Activated CD8-positive, alpha-beta T cell treated with anti-CD3 and anti-CD28 coated beads for 36 hours (primary cell): ENCODE results near the gene KCTD1. TPM values are rescaled to one million over a fixed set of nuclear protein-coding genes. Genes with fewer than 3 reads are reported as not detected.

ENCODE experiments used
- ATAC-seq: fragments of 200-7000 bp; cut with Tn5 transposase; one replicate; pipeline ENCODE4 v1.10.0; 2021; ENCODE audit warnings: mild to moderate bottlenecking, moderate library complexity
- CTCF ChIA-PET: fragments of 350-600 bp; sonication (Branson Sonifier 250); formaldehyde crosslinking; loops from one replicate; lab custom pipeline; 2021; ENCODE audit warnings: antibody characterized with exemption; lab: Charles Lee
- POLR2A ChIA-PET: fragments of 350-600 bp; sonication (Branson Sonifier 250); formaldehyde crosslinking; loops from one replicate; lab custom pipeline; 2021; ENCODE audit warnings: antibody characterized with exemption; lab: Charles Lee
- DNase-seq: peaks from one replicate; pipeline ENCODE4 v3.0.0-alpha.2; 2020
- H3K27ac Mint-ChIP-seq: one replicate; pipeline ENCODE4 v1.8.0; 2021; ENCODE audit warnings: mild to moderate bottlenecking, mixed read lengths
- H3K27me3 Mint-ChIP-seq: one replicate; pipeline ENCODE4 v1.8.0; 2021; ENCODE audit warnings: mixed read lengths
- H3K36me3 Mint-ChIP-seq: one replicate; pipeline ENCODE4 v1.8.0; 2021; ENCODE audit warnings: low read depth, mixed read lengths
- H3K4me1 Mint-ChIP-seq: one replicate; pipeline ENCODE4 v1.8.0; 2021; ENCODE audit warnings: low read depth, mixed read lengths
- H3K4me3 Mint-ChIP-seq: one replicate; pipeline ENCODE4 v1.8.0; 2021; ENCODE audit warnings: mild to moderate bottlenecking, moderate library complexity, mixed read lengths
- H3K9me3 Mint-ChIP-seq: one replicate; pipeline ENCODE4 v1.8.0; 2021; ENCODE audit warnings: mixed read lengths
- intact Hi-C: fragments of 100-400 bp; cut with micrococcal nuclease; formaldehyde crosslinking; loops from one replicate; pipeline ENCODE4 v1.10.0; 2022
- total RNA-seq, 2 experiments: library from RNA; stranded (reverse); gene quantifications; one replicate each; pipeline ENCODE4 v1.2.3, GENCODE V29; 2021
- TF ChIP-seq, protein P1 (sequence below): fragments of 200-600 bp; IDR thresholded peaks from one replicate; pipeline ENCODE4 v1.8.0; 2022; ENCODE audit warnings: antibody characterized with exemption, mild to moderate bottlenecking

Gene KCTD1
- total RNA-seq, 2 experiments from 2014 or later, result 3.4 TPM

DNA sequence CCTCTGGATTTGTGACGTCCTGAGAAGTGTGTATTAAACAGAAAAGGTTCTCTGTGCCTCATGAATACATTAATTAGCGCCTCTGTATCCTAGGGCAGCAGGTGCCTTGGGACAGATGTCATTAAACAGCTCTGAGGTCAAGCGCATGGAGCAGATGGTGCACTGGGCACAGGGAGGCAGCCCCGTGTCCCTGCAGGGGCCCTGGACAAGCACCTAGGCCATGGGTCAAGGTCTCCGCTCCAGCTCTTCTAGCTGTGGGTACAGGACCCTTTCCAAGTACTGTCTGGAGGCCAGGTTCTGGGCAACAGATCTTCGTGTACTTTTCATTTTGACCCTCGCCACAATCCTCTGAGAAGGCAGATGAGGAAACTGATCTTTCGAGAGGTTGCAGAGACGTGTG lies 126.4 kb downstream of the KCTD1 start:
- ChIA-PET CTCF (no interaction called here), POLR2A (no interaction called here)
- TF ChIP-seq, protein P1, sequence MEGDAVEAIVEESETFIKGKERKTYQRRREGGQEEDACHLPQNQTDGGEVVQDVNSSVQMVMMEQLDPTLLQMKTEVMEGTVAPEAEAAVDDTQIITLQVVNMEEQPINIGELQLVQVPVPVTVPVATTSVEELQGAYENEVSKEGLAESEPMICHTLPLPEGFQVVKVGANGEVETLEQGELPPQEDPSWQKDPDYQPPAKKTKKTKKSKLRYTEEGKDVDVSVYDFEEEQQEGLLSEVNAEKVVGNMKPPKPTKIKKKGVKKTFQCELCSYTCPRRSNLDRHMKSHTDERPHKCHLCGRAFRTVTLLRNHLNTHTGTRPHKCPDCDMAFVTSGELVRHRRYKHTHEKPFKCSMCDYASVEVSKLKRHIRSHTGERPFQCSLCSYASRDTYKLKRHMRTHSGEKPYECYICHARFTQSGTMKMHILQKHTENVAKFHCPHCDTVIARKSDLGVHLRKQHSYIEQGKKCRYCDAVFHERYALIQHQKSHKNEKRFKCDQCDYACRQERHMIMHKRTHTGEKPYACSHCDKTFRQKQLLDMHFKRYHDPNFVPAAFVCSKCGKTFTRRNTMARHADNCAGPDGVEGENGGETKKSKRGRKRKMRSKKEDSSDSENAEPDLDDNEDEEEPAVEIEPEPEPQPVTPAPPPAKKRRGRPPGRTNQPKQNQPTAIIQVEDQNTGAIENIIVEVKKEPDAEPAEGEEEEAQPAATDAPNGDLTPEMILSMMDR, result no peak
- H3K27me3 Mint-ChIP-seq, result no peaks in the 10 kb centered on the region
- no peak overlapping the region for H3K27ac Mint-ChIP-seq
- no peaks in the 10 kb centered on the region for H3K36me3 Mint-ChIP-seq
- no peaks in the 10 kb centered on the region for H3K4me1 Mint-ChIP-seq
- DNase-seq (no peak), ATAC-seq (no peak)
- H3K4me3 Mint-ChIP-seq, result no peak overlapping the region
- H3K9me3 Mint-ChIP-seq, result no peaks in the 10 kb centered on the region
- intact Hi-C loops, result no loop called here

DNA sequence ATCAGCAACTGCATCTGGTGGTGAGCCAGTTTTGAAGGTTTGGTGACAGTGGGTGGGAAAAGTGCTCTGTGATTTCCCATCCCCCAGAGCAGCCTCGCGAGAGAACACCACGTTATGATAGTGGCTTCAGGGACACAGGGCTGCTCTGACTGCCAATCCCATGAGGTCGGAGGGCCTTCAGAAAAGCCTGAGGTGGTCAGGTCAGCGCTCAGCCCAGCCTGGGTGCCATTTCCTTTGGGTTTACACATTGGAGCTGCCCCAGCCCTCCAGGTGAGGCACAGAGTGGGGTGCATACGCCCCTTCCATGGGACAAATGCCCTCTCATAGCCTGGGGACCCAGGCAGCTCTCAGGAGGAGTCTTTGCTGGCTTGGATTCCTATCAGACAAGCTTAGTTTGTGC lies 126.8 kb downstream of the KCTD1 start:
- intact Hi-C loops, result no loop called here
- no peak overlapping the region for H3K27ac Mint-ChIP-seq
- no peaks in the 10 kb centered on the region for H3K36me3 Mint-ChIP-seq
- no peaks in the 10 kb centered on the region for H3K9me3 Mint-ChIP-seq
- TF ChIP-seq, protein P1, result no peak
- no peaks in the 10 kb centered on the region for H3K4me1 Mint-ChIP-seq
- POLR2A ChIA-PET, result no interaction called here
- no peak overlapping the region for H3K4me3 Mint-ChIP-seq
- no peaks in the 10 kb centered on the region for H3K27me3 Mint-ChIP-seq
- DNase-seq (no peak), ATAC-seq (no peak)
- CTCF ChIA-PET, result no interaction called here

DNA sequence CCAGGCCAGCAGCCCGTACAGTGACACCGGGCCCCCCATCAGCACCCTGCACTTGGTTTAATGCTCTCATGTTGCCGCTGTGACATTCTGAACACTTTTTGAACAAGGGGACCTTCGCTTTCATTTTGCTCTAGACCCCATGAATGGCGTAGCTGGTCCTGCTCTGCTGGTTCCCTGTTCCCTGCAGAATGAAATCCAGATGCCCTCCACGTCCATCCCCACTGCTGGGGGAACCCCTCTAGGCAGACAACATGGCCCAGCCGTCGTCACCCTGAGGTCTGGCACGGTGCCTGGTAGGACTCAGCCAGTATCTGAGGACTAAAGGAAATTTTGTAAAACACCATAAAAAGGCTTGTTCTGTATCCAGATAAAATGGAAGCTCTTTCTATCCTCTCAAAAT lies 128.6 kb downstream of the KCTD1 start:
- ChIA-PET POLR2A (no interaction called here), CTCF (interaction anchor here (0.7 to 1.5 kb wide), 2 partner anchors 13 to 1641 kb away, joined by 3 to 4 read pairs; no protein-coding TSS in a partner anchor)
- ATAC-seq, result no peak
- Mint-ChIP-seq H3K27me3 (no peaks in the 10 kb centered on the region), H3K4me1 (no peaks in the 10 kb centered on the region), H3K36me3 (no peaks in the 10 kb centered on the region), H3K4me3 (no peak overlapping the region), H3K27ac (no peak overlapping the region), H3K9me3 (no peaks in the 10 kb centered on the region)
- TF ChIP-seq, protein P1, result no peak
- intact Hi-C loops, result no loop called here
- no peak for DNase-seq

DNA sequence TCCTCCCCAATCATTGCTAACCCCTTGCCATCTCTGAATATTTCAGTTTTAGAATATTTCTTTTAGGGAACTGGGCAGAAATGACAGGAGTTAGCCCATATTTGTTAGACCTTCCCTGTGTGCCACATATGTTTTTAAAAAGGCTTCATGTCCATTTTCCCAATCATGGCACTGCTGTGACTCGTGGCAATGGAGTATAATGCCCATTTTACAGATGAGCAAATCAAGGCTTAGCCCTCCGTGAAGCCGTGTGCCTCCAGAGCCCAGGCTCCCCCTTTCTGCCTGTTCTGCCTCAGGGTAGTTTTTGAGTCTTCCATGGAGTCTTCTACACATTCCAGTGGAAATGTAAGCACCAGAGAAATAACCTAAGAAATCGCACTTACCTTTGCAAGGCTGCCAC lies 130.1 kb downstream of the KCTD1 start:
- intact Hi-C loops, result no loop called here
- no peak for DNase-seq
- Mint-ChIP-seq H3K4me3 (no peak overlapping the region), H3K36me3 (no peaks in the 10 kb centered on the region), H3K27me3 (no peaks in the 10 kb centered on the region), H3K9me3 (no peaks in the 10 kb centered on the region), H3K4me1 (no peaks in the 10 kb centered on the region), H3K27ac (no peak overlapping the region)
- CTCF ChIA-PET, result no interaction called here
- ATAC-seq, result no peak
- POLR2A ChIA-PET, result no interaction called here
- TF ChIP-seq, protein P1, result no peak

DNA sequence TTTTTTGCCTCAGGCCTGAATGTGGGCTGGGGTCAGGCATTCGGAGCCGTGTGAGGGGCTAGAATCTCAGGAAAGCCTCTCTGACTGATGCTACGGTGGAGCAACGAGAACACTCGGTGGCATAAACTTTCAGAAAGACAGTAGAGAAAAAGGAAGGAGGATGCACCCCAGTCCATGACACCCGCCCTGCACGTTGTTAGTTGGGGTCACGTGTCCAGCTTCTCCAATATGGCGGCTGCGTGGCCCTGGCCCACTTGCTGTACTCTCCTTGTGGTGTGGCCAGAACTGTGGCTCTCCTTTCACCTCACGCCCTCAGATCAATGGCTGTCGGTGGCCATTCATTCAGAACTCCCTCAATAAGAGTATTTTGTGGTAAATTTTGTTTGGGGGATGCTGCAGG lies 131.2 kb downstream of the KCTD1 start:
- DNase-seq (no peak), ATAC-seq (no peak)
- no peak overlapping the region for H3K4me3 Mint-ChIP-seq
- CTCF ChIA-PET, result no interaction called here
- no peak overlapping the region for H3K27ac Mint-ChIP-seq
- no peaks in the 10 kb centered on the region for H3K36me3 Mint-ChIP-seq
- H3K27me3 Mint-ChIP-seq, result no peaks in the 10 kb centered on the region
- no peaks in the 10 kb centered on the region for H3K9me3 Mint-ChIP-seq
- POLR2A ChIA-PET, result interaction anchor here (0.6 kb wide), 1 partner anchor 851 kb away, joined by 3 read pairs; no protein-coding TSS in a partner anchor
- H3K4me1 Mint-ChIP-seq, result no peaks in the 10 kb centered on the region
- TF ChIP-seq, protein P1, result no peak
- intact Hi-C loops, result no loop called here
